Activated T-cell treated with anti-CD3 and anti-CD28 coated beads, Interleukin-2, amount 50 U/mL, for 1 hour (primary cell): ENCODE data around the gene HOXD13.

Source experiments
- DNase-seq: peaks from one replicate; pipeline ENCODE4 v3.0.0-alpha.2; 2020

HOXD13 gene

GRCh38 chr2:176106581-176107539 lies 14.3 kb downstream of the HOXD13 start, which contains the start of gene HOXD11:
HOXD11 (plus strand) TSS chr2:176107280; CDS start chr2:176107356, 76 bp downstream.
- peak; percentile 28 for DNase-seq

GRCh38 chr2:176107731-176108181 lies 15.2 kb downstream of the HOXD13 start:
- DNase-seq = peak; percentile 20

- no peak for DNase-seq
Measured at GRCh38 chr2:176109192-176109901, 16.8 kb downstream of the HOXD13 start.

- DNase-seq = no peak
Measured at GRCh38 chr2:176109946-176110345, 17.4 kb downstream of the HOXD13 start.

- DNase-seq = no peak
Measured at GRCh38 chr2:176110415-176111308, 18.1 kb downstream of the HOXD13 start.

GRCh38 chr2:176111309-176111663 lies 18.8 kb downstream of the HOXD13 start:
- DNase-seq = no peak

GRCh38 chr2:176111846-176112374 lies 19.4 kb downstream of the HOXD13 start:
- no peak for DNase-seq

GRCh38 chr2:176112375-176113302 lies 20.1 kb downstream of the HOXD13 start:
- DNase-seq = no peak

GRCh38 chr2:176114120-176114929 lies 21.8 kb downstream of the HOXD13 start:
- no peak for DNase-seq

GRCh38 chr2:176114930-176115625 lies 22.6 kb downstream of the HOXD13 start:
- DNase-seq = no peak

GRCh38 chr2:176115883-176116813 lies 23.6 kb downstream of the HOXD13 start, which contains the start of gene HOXD10:
HOXD10 (plus strand) TSS chr2:176116778; CDS start chr2:176116834, 56 bp downstream.
- DNase-seq = no peak

- no peak for DNase-seq
Measured at GRCh38 chr2:176117162-176117822, 24.8 kb downstream of the HOXD13 start.

- no peak for DNase-seq
Measured at GRCh38 chr2:176117823-176118371, 25.4 kb downstream of the HOXD13 start.

- no peak for DNase-seq
Measured at GRCh38 chr2:176118601-176119339, 26.2 kb downstream of the HOXD13 start.

- DNase-seq = no peak
Measured at GRCh38 chr2:176120364-176121189, 28.1 kb downstream of the HOXD13 start.
